HEK293 (cell line): Measurements from ENCODE around the gene CNDP2.

Experiments used
- IKZF3 ChIP-seq: fragments of 450-650 bp; IDR thresholded peaks from 2 replicates; pipeline ENCODE4 v1.5.0; 2018; ENCODE audit warnings: missing biosample characterization, mild to moderate bottlenecking, missing genetic modification characterization, moderate library complexity
- ZNF138 ChIP-seq: fragments of 450-650 bp; formaldehyde crosslinking; IDR thresholded peaks from 2 replicates; pipeline ENCODE4 v1.5.1; 2016; ENCODE audit warnings: missing biosample characterization, missing genetic modification characterization, borderline replicate concordance
- ZNF571 ChIP-seq: fragments of 450-650 bp; formaldehyde crosslinking; IDR thresholded peaks from 2 replicates; pipeline ENCODE4 v1.5.0; 2017; ENCODE audit warnings: missing biosample characterization, missing genetic modification characterization
- ZNF621 ChIP-seq: fragments of 450-650 bp; formaldehyde crosslinking; IDR thresholded peaks from 2 replicates; pipeline ENCODE4 v1.5.1; 2017; ENCODE audit warnings: missing biosample characterization, missing genetic modification characterization
- ZNF830 ChIP-seq: fragments of 450-650 bp; IDR thresholded peaks from 2 replicates; pipeline ENCODE4 v1.5.0; 2018; ENCODE audit warnings: missing biosample characterization, missing genetic modification characterization, low read depth, mild to moderate bottlenecking, moderate library complexity
- TF ChIP-seq, protein P1 (sequence below): fragments of 450-650 bp; formaldehyde crosslinking; IDR thresholded peaks from 2 replicates; pipeline ENCODE4 v1.5.1; 2016; ENCODE audit warnings: missing biosample characterization, missing genetic modification characterization
- TF ChIP-seq, protein P2 (sequence below): fragments of 450-650 bp; formaldehyde crosslinking; IDR thresholded peaks from 2 replicates; pipeline ENCODE4 v1.5.1; 2016; ENCODE audit warnings: missing biosample characterization, missing genetic modification characterization, borderline replicate concordance
- TF ChIP-seq, protein P3 (sequence below): fragments of 450-650 bp; formaldehyde crosslinking; IDR thresholded peaks from 2 replicates; pipeline ENCODE4 v1.5.1; 2016; ENCODE audit warnings: missing biosample characterization, missing genetic modification characterization
- TF ChIP-seq, protein P4 (sequence below): fragments of 450-650 bp; formaldehyde crosslinking; IDR thresholded peaks from 2 replicates; pipeline ENCODE4 v1.5.1; 2016; ENCODE audit warnings: missing biosample characterization, missing genetic modification characterization

DNA sequence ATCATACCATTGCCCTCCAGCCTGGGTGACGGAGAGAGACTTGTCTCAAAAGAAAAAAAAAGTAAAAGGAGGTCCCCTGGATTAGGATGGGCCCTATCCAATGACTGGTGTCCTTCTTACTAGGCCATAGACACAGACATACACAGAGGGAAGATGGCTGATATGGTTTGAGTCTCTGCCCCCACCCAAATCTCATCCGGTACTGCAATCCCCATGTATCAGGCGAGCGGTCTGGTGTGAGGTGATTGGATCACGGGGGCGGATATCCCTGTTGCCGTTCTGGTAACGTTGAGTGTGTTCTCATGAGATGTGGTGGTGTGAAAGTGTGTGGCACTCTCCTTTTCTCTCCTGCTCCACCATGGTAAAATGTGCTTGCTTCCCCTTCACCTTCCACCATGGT lies 7.8 kb upstream of the CNDP2 start:
- TF ChIP-seq IKZF3 (no peak), ZNF621 (tag by site-specific recombination) (no peak), ZNF138 (no peak), ZNF571 (tag by site-specific recombination) (no peak), ZNF830 (tag by site-specific recombination) (no peak)
- TF ChIP-seq, protein P1, sequence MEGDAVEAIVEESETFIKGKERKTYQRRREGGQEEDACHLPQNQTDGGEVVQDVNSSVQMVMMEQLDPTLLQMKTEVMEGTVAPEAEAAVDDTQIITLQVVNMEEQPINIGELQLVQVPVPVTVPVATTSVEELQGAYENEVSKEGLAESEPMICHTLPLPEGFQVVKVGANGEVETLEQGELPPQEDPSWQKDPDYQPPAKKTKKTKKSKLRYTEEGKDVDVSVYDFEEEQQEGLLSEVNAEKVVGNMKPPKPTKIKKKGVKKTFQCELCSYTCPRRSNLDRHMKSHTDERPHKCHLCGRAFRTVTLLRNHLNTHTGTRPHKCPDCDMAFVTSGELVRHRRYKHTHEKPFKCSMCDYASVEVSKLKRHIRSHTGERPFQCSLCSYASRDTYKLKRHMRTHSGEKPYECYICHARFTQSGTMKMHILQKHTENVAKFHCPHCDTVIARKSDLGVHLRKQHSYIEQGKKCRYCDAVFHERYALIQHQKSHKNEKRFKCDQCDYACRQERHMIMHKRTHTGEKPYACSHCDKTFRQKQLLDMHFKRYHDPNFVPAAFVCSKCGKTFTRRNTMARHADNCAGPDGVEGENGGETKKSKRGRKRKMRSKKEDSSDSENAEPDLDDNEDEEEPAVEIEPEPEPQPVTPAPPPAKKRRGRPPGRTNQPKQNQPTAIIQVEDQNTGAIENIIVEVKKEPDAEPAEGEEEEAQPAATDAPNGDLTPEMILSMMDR: no peak
- TF ChIP-seq, protein P2, sequence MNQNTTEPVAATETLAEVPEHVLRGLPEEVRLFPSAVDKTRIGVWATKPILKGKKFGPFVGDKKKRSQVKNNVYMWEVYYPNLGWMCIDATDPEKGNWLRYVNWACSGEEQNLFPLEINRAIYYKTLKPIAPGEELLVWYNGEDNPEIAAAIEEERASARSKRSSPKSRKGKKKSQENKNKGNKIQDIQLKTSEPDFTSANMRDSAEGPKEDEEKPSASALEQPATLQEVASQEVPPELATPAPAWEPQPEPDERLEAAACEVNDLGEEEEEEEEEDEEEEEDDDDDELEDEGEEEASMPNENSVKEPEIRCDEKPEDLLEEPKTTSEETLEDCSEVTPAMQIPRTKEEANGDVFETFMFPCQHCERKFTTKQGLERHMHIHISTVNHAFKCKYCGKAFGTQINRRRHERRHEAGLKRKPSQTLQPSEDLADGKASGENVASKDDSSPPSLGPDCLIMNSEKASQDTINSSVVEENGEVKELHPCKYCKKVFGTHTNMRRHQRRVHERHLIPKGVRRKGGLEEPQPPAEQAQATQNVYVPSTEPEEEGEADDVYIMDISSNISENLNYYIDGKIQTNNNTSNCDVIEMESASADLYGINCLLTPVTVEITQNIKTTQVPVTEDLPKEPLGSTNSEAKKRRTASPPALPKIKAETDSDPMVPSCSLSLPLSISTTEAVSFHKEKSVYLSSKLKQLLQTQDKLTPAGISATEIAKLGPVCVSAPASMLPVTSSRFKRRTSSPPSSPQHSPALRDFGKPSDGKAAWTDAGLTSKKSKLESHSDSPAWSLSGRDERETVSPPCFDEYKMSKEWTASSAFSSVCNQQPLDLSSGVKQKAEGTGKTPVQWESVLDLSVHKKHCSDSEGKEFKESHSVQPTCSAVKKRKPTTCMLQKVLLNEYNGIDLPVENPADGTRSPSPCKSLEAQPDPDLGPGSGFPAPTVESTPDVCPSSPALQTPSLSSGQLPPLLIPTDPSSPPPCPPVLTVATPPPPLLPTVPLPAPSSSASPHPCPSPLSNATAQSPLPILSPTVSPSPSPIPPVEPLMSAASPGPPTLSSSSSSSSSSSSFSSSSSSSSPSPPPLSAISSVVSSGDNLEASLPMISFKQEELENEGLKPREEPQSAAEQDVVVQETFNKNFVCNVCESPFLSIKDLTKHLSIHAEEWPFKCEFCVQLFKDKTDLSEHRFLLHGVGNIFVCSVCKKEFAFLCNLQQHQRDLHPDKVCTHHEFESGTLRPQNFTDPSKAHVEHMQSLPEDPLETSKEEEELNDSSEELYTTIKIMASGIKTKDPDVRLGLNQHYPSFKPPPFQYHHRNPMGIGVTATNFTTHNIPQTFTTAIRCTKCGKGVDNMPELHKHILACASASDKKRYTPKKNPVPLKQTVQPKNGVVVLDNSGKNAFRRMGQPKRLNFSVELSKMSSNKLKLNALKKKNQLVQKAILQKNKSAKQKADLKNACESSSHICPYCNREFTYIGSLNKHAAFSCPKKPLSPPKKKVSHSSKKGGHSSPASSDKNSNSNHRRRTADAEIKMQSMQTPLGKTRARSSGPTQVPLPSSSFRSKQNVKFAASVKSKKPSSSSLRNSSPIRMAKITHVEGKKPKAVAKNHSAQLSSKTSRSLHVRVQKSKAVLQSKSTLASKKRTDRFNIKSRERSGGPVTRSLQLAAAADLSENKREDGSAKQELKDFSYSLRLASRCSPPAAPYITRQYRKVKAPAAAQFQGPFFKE (tag by site-specific recombination): no peak
- TF ChIP-seq, protein P3, sequence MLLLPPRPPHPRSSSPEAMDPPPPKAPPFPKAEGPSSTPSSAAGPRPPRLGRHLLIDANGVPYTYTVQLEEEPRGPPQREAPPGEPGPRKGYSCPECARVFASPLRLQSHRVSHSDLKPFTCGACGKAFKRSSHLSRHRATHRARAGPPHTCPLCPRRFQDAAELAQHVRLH (tag by site-specific recombination): no peak
- TF ChIP-seq, protein P4, sequence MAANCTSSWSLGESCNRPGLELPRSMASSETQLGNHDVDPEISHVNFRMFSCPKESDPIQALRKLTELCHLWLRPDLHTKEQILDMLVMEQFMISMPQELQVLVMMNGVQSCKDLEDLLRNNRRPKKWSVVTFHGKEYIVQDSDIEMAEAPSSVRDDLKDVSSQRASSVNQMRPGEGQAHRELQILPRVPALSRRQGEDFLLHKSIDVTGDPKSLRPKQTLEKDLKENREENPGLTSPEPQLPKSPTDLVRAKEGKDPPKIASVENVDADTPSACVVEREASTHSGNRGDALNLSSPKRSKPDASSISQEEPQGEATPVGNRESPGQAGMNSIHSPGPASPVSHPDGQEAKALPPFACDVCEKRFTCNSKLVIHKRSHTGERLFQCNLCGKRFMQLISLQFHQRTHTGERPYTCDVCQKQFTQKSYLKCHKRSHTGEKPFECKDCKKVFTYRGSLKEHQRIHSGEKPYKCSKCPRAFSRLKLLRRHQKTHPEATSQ (tag by site-specific recombination): no peak
